ENCODE measurements around the gene TLCD5. TPM values are rescaled to one million over a fixed set of nuclear protein-coding genes. Genes with fewer than 3 reads are reported as not detected.

Gene TLCD5
- polyA plus RNA-seq, 2 donors: 0.55 to 0.76 TPM

GRCh38 chr11:120342226-120342625 is 17.1 kb downstream of the TLCD5 start:
- 35 to 50% methylated on average over 3 of the region's 3 CpGs for WGBS, 2 donors
- no peaks in the 10 kb centered on the region for H3K9me3 ChIP-seq (ENCODE audit: control insufficient read depth in 2 of 2, insufficient read depth in 1 of 2, low read depth in 1 of 2, low read length in 1 of 2)
- H3K36me3 ChIP-seq (ENCODE audit: control insufficient read depth in 2 of 2, insufficient read depth in 2 of 2, low read length in 1 of 2): no peaks in the 10 kb centered on the region
- peaks cover 0 to 3% of the 10 kb centered on the region in 2 donors for H3K4me1 ChIP-seq (ENCODE audit: control insufficient read depth in 2 of 2, insufficient read depth in 2 of 2, low read length in 1 of 2)
- H3K27ac ChIP-seq (ENCODE audit: low read depth in 2 of 2, low read length in 1 of 2): no peak overlapping the region
- H3K27me3 ChIP-seq (ENCODE audit: control insufficient read depth in 1 of 2, insufficient read depth in 2 of 2, low read length in 2 of 2): no peaks in the 10 kb centered on the region
- no peak overlapping the region for H3K4me3 ChIP-seq (ENCODE audit: low read depth in 1 of 2, low read length in 2 of 2)

- no peak overlapping the region for H3K4me3 ChIP-seq (ENCODE audit: low read depth in 1 of 2, low read length in 2 of 2)
- peaks cover 0 to 3% of the 10 kb centered on the region in 2 donors for H3K4me1 ChIP-seq (ENCODE audit: control insufficient read depth in 2 of 2, insufficient read depth in 2 of 2, low read length in 1 of 2)
- 82 to 86% methylated on average over 3 of the region's 3 CpGs for WGBS, 2 donors
- no peak overlapping the region for H3K27ac ChIP-seq (ENCODE audit: low read depth in 2 of 2, low read length in 1 of 2)
- no peaks in the 10 kb centered on the region for H3K36me3 ChIP-seq (ENCODE audit: control insufficient read depth in 2 of 2, insufficient read depth in 2 of 2, low read length in 1 of 2)
- no peaks in the 10 kb centered on the region for H3K9me3 ChIP-seq (ENCODE audit: control insufficient read depth in 2 of 2, insufficient read depth in 1 of 2, low read depth in 1 of 2, low read length in 1 of 2)
- H3K27me3 ChIP-seq (ENCODE audit: control insufficient read depth in 1 of 2, insufficient read depth in 2 of 2, low read length in 2 of 2): no peaks in the 10 kb centered on the region
These were observed 17.6 kb downstream of the TLCD5 start for GRCh38 chr11:120342678-120343077.

GRCh38 chr11:120343429-120343828 is 18.3 kb downstream of the TLCD5 start:
- Histone ChIP-seq H3K36me3 (ENCODE audit: control insufficient read depth in 2 of 2, insufficient read depth in 2 of 2, low read length in 1 of 2) (no peaks in the 10 kb centered on the region), H3K9me3 (ENCODE audit: control insufficient read depth in 2 of 2, insufficient read depth in 1 of 2, low read depth in 1 of 2, low read length in 1 of 2) (no peaks in the 10 kb centered on the region), H3K27me3 (ENCODE audit: control insufficient read depth in 1 of 2, insufficient read depth in 2 of 2, low read length in 2 of 2) (no peaks in the 10 kb centered on the region), H3K4me1 (ENCODE audit: control insufficient read depth in 2 of 2, insufficient read depth in 2 of 2, low read length in 1 of 2) (peaks cover 0 to 3% of the 10 kb centered on the region in 2 donors), H3K4me3 (ENCODE audit: low read depth in 1 of 2, low read length in 2 of 2) (no peak overlapping the region), H3K27ac (ENCODE audit: low read depth in 2 of 2, low read length in 1 of 2) (no peak overlapping the region)
- 60 to 74% methylated on average over 2 of the region's 2 CpGs for WGBS, 2 donors

GRCh38 chr11:120344302-120345004 is 19.4 kb downstream of the TLCD5 start:
- no peaks in the 10 kb centered on the region for H3K36me3 ChIP-seq (ENCODE audit: control insufficient read depth in 2 of 2, insufficient read depth in 2 of 2, low read length in 1 of 2)
- no peak overlapping the region for H3K27ac ChIP-seq (ENCODE audit: low read depth in 2 of 2, low read length in 1 of 2)
- no peaks in the 10 kb centered on the region for H3K27me3 ChIP-seq (ENCODE audit: control insufficient read depth in 1 of 2, insufficient read depth in 2 of 2, low read length in 2 of 2)
- H3K4me1 ChIP-seq (ENCODE audit: control insufficient read depth in 2 of 2, insufficient read depth in 2 of 2, low read length in 1 of 2): peaks cover 0 to 3% of the 10 kb centered on the region in 2 donors
- WGBS, 2 donors: 61% methylated on average over 1 of the region's 1 CpG
- H3K4me3 ChIP-seq (ENCODE audit: low read depth in 1 of 2, low read length in 2 of 2): no peak overlapping the region
- no peaks in the 10 kb centered on the region for H3K9me3 ChIP-seq (ENCODE audit: control insufficient read depth in 2 of 2, insufficient read depth in 1 of 2, low read depth in 1 of 2, low read length in 1 of 2)

GRCh38 chr11:120346233-120346632 is 21.1 kb downstream of the TLCD5 start:
- H3K36me3 ChIP-seq (ENCODE audit: control insufficient read depth in 2 of 2, insufficient read depth in 2 of 2, low read length in 1 of 2): no peaks in the 10 kb centered on the region
- WGBS, 2 donors: 25 to 31% methylated on average over 1 of the region's 1 CpG
- H3K9me3 ChIP-seq (ENCODE audit: control insufficient read depth in 2 of 2, insufficient read depth in 1 of 2, low read depth in 1 of 2, low read length in 1 of 2): no peaks in the 10 kb centered on the region
- H3K4me3 ChIP-seq (ENCODE audit: low read depth in 1 of 2, low read length in 2 of 2): no peak overlapping the region
- no peaks in the 10 kb centered on the region for H3K27me3 ChIP-seq (ENCODE audit: control insufficient read depth in 1 of 2, insufficient read depth in 2 of 2, low read length in 2 of 2)
- H3K27ac ChIP-seq (ENCODE audit: low read depth in 2 of 2, low read length in 1 of 2): no peak overlapping the region
- H3K4me1 ChIP-seq (ENCODE audit: control insufficient read depth in 2 of 2, insufficient read depth in 2 of 2, low read length in 1 of 2): peaks cover 0 to 3% of the 10 kb centered on the region in 2 donors

GRCh38 chr11:120350637-120351036 is 25.5 kb downstream of the TLCD5 start:
- Histone ChIP-seq H3K4me3 (ENCODE audit: low read depth in 1 of 2, low read length in 2 of 2) (no peak overlapping the region), H3K27ac (ENCODE audit: low read depth in 2 of 2, low read length in 1 of 2) (no peak overlapping the region), H3K36me3 (ENCODE audit: control insufficient read depth in 2 of 2, insufficient read depth in 2 of 2, low read length in 1 of 2) (no peaks in the 10 kb centered on the region), H3K4me1 (ENCODE audit: control insufficient read depth in 2 of 2, insufficient read depth in 2 of 2, low read length in 1 of 2) (peaks cover 0 to 10% of the 10 kb centered on the region in 2 donors), H3K9me3 (ENCODE audit: control insufficient read depth in 2 of 2, insufficient read depth in 1 of 2, low read depth in 1 of 2, low read length in 1 of 2) (no peaks in the 10 kb centered on the region), H3K27me3 (ENCODE audit: control insufficient read depth in 1 of 2, insufficient read depth in 2 of 2, low read length in 2 of 2) (no peaks in the 10 kb centered on the region)

- Histone ChIP-seq H3K9me3 (ENCODE audit: control insufficient read depth in 2 of 2, insufficient read depth in 1 of 2, low read depth in 1 of 2, low read length in 1 of 2) (no peaks in the 10 kb centered on the region), H3K4me3 (ENCODE audit: low read depth in 1 of 2, low read length in 2 of 2) (no peak overlapping the region), H3K27ac (ENCODE audit: low read depth in 2 of 2, low read length in 1 of 2) (no peak overlapping the region), H3K27me3 (ENCODE audit: control insufficient read depth in 1 of 2, insufficient read depth in 2 of 2, low read length in 2 of 2) (no peaks in the 10 kb centered on the region), H3K4me1 (ENCODE audit: control insufficient read depth in 2 of 2, insufficient read depth in 2 of 2, low read length in 1 of 2) (peaks cover 0 to 6% of the 10 kb centered on the region in 2 donors), H3K36me3 (ENCODE audit: control insufficient read depth in 2 of 2, insufficient read depth in 2 of 2, low read length in 1 of 2) (no peaks in the 10 kb centered on the region)
- 64 to 84% methylated on average over 6 of the region's 6 CpGs for WGBS, 2 donors
These were observed 27.3 kb downstream of the TLCD5 start for GRCh38 chr11:120352405-120352804.

GRCh38 chr11:120354068-120354467 is 29.0 kb downstream of the TLCD5 start:
- H3K4me3 ChIP-seq (ENCODE audit: low read depth in 1 of 2, low read length in 2 of 2): no peak overlapping the region
- WGBS, 2 donors: 47 to 60% methylated on average over 1 of the region's 1 CpG
- H3K27me3 ChIP-seq (ENCODE audit: control insufficient read depth in 1 of 2, insufficient read depth in 2 of 2, low read length in 2 of 2): peaks cover 0 to 2% of the 10 kb centered on the region in 2 donors
- peaks cover 0 to 6% of the 10 kb centered on the region in 2 donors for H3K4me1 ChIP-seq (ENCODE audit: control insufficient read depth in 2 of 2, insufficient read depth in 2 of 2, low read length in 1 of 2)
- no peaks in the 10 kb centered on the region for H3K36me3 ChIP-seq (ENCODE audit: control insufficient read depth in 2 of 2, insufficient read depth in 2 of 2, low read length in 1 of 2)
- no peak overlapping the region for H3K27ac ChIP-seq (ENCODE audit: low read depth in 2 of 2, low read length in 1 of 2)
- H3K9me3 ChIP-seq (ENCODE audit: control insufficient read depth in 2 of 2, insufficient read depth in 1 of 2, low read depth in 1 of 2, low read length in 1 of 2): no peaks in the 10 kb centered on the region

GRCh38 chr11:120354779-120355178 is 29.7 kb downstream of the TLCD5 start:
- H3K9me3 ChIP-seq (ENCODE audit: control insufficient read depth in 2 of 2, insufficient read depth in 1 of 2, low read depth in 1 of 2, low read length in 1 of 2): no peaks in the 10 kb centered on the region
- peaks cover 0 to 6% of the 10 kb centered on the region in 2 donors for H3K4me1 ChIP-seq (ENCODE audit: control insufficient read depth in 2 of 2, insufficient read depth in 2 of 2, low read length in 1 of 2)
- no peaks in the 10 kb centered on the region for H3K36me3 ChIP-seq (ENCODE audit: control insufficient read depth in 2 of 2, insufficient read depth in 2 of 2, low read length in 1 of 2)
- peaks cover 0 to 2% of the 10 kb centered on the region in 2 donors for H3K27me3 ChIP-seq (ENCODE audit: control insufficient read depth in 1 of 2, insufficient read depth in 2 of 2, low read length in 2 of 2)
- no peak overlapping the region for H3K4me3 ChIP-seq (ENCODE audit: low read depth in 1 of 2, low read length in 2 of 2)
- H3K27ac ChIP-seq (ENCODE audit: low read depth in 2 of 2, low read length in 1 of 2): no peak overlapping the region
- 63 to 67% methylated on average over 6 of the region's 6 CpGs for WGBS, 2 donors

- H3K36me3 ChIP-seq (ENCODE audit: control insufficient read depth in 2 of 2, insufficient read depth in 2 of 2, low read length in 1 of 2): no peaks in the 10 kb centered on the region
- H3K9me3 ChIP-seq (ENCODE audit: control insufficient read depth in 2 of 2, insufficient read depth in 1 of 2, low read depth in 1 of 2, low read length in 1 of 2): no peaks in the 10 kb centered on the region
- H3K27ac ChIP-seq (ENCODE audit: low read depth in 2 of 2, low read length in 1 of 2): no peak overlapping the region
- H3K4me1 ChIP-seq (ENCODE audit: control insufficient read depth in 2 of 2, insufficient read depth in 2 of 2, low read length in 1 of 2): peaks cover 2 to 6% of the 10 kb centered on the region in 2 donors
- peaks cover 0 to 2% of the 10 kb centered on the region in 2 donors for H3K27me3 ChIP-seq (ENCODE audit: control insufficient read depth in 1 of 2, insufficient read depth in 2 of 2, low read length in 2 of 2)
- no peak overlapping the region for H3K4me3 ChIP-seq (ENCODE audit: low read depth in 1 of 2, low read length in 2 of 2)
- 96% methylated on average over 6 of the region's 6 CpGs for WGBS, 2 donors
These were observed 32.5 kb downstream of the TLCD5 start for GRCh38 chr11:120357620-120358019.

Measured in esophagus (tissue), 2 donors.